GM21390 (cell line): Measurements from ENCODE around the gene GNRH2.
"Not testable (repeated sequence)": the region's sequence is repeated elsewhere in the genome, so short reads cannot be mapped to it uniquely, and the experiment has no call there.

Experiments used
- ATAC-seq: cut with Tn5 transposase; IDR thresholded peaks from one replicate; pipeline ENCODE4 v1.9.1; 2021; ENCODE audit not compliant: unreplicated experiment

The GNRH2 gene

DNA sequence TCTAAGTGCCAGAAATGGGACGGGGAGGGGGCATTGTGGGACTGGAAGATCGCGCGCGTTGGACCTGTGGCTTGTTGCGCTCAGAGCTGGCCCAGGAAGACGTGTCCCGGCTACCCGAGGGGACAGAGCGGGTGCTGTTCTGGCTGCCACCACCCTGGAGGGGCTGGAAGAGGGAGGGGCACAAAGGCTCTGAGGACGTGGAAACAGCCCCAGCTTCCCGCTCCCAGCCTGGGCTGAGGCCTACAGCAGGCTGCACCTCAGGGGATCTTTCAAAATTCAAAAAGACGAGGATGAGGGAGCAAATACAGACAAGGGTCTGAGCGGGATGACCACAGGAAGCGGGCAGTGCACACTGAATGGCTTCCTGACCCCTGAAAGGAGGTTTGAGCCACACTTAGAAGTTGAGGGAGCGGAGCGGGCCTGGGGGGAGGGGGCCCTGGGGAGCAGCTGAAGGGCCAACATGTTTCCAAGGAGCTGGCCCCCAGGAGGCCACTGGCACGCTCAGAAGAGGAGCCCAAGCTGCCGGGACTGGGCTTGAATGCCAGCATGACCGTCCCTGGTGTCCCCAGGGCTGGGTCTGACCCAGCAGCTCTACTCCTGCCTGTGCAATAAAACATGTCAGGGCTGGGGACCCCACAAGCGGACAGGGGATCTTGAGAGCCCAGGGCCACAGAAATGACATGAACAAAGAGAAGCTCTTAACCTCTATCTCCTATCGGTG is 29.3 kb downstream of the GNRH2 start:
- no peak for ATAC-seq

DNA sequence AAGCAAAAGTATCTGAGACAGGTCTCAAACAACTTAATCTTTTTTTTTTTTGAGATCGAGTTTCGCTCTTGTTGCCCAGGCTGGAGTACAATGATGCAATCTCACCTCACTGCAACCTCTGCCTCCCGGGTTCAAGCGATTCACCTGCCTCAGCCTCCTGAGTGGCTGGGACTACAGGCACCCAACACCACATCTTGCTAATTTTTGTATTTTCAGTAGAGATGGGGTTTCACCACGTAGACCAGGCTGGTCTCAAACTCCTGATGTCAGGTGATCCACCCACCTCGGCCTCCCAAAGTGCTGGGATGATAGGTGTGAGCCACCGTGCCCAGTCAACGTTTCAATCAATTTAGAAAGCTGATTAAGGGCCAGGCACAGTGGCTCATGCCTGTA is 29.8 kb downstream of the GNRH2 start:
- not testable (repeated sequence) for ATAC-seq

DNA sequence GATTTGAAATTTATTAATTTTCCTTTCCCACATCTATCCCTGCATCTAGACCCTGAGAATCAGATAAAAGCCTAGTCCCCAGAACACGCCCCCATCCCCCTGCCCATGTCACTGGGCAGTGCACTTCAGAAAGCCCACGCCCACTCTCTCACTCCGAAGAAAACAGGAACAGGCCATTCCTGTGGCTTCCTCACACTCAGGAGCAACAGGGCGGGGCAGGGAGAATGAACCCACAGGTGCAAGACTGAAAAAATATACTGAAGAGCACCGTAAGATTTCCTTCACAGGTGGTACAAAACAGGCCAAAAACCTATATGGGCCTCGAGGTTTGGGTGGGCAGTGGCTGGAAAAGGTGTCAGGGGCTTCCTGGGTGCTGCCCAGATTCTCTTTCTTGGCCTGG is 31.4 kb downstream of the GNRH2 start:
- ATAC-seq, result no peak

DNA sequence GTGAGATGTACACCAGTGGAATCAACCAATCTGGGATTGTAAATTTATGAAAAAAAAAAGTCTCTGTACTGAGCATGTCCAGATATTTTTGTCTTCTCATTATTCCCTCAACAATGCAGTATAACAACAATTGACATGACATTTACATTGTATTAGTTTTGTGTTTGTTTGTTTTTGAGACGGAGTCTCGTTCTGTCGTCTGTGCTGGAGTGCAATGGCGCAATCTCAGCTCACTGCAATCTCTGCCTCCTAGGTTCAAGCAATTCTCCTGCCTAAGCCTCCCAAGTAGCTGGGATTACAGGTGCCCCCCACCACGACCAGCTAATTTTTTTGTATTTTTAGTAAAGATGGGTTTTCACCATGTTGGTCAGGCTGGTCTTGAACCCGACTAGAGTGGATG is 31.9 kb downstream of the GNRH2 start:
- not testable (repeated sequence) for ATAC-seq

DNA sequence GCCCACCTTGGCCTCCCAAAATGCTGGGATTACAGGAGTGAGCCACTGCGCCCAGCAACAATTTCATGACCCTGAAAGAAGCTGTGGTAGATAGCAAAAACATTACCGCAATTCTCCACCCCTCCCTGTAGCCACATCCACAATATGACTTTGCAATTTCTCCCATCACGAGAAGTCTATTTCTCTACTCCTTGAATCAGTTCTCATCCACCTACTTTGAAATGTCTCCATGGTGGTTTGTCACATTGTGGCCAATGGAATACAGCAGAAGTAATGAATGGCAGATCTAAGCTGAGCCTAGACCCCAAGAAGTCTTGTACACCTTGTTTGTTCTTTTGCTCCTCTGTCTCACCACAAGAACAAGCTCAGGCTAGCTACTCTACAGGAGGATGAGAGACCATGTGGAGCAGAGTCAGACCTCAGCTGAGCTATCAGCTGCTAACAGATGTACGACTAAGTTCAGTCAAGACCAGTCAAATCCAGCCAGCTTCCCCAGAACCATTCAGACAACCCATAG is 34.3 kb downstream of the GNRH2 start:
- no peak for ATAC-seq

DNA sequence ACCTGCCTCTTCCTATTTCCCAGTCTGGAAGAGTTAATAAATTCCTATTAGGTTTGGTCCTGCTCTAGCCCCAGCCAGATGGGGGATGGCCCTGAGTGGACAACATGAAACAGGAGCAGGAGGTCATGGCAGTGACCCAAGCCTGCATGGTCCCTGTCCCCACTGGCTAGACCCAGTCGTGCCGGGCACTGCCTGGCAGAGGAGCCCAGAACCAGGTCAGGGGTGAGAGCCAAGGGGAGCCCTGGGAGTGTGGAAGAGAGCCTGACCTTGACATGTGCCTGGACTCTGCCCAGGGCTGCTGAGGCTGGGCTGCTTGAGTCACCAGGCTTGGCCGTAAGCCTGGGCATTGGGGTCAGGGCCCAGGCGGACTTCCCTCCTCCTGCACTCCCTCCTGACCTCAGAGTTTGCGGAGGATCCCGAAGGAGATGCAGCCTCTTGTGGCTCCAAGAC is 37.5 kb downstream of the GNRH2 start:
- no peak for ATAC-seq

DNA sequence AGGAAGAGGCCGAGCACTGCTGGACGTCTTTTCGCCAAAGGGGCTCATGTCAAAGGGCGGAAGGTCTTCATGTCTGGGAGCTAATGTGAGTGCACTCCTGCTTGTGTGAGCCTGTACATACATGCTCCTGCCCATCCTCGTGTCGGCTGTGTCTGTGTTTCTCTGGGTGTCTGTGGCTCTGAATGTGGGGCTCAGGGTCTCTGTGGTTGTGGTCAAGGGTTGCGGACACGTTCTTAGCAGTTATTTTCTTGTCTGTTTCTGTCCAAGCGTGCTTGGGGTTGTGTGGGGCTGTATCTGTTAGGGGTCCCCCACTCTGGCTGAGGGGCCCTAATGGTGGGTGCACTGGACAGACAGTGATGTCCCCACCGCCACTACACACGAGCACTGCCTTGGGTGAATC is 38.2 kb downstream of the GNRH2 start:
- no peak for ATAC-seq

DNA sequence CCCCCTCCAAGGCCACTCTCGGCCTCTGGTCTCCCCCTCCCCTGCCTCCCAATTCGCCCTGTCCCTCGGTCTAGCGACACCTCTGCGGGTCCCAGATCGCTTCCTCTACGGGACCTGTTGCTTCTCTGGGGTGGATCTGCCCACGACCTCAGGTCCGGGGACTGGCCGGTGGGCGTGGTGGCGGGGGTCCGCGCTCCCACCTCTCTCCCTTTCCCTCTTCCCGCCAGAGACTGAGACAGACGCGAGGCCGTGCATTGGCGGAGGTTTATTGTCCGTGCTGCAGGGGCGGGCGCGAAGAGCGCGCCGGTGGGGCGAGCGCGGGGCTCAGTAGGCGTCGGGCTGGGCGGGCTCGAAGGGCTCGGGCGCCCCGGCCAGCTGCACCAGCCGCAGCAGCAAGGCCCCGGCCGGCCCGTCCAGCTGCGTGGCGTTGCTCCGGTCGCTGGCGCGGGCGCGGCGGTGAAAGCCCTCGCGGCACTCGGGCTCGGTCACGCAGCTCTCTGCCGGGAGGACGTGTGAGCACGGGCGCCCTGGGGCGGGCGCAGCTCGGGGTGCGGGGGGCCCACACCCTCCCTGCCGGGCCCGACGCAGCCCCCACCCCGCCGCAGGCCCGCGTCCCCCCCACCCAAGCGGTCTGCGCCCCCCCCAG is 39.0 kb downstream of the GNRH2 start:
- ATAC-seq, result no peak

DNA sequence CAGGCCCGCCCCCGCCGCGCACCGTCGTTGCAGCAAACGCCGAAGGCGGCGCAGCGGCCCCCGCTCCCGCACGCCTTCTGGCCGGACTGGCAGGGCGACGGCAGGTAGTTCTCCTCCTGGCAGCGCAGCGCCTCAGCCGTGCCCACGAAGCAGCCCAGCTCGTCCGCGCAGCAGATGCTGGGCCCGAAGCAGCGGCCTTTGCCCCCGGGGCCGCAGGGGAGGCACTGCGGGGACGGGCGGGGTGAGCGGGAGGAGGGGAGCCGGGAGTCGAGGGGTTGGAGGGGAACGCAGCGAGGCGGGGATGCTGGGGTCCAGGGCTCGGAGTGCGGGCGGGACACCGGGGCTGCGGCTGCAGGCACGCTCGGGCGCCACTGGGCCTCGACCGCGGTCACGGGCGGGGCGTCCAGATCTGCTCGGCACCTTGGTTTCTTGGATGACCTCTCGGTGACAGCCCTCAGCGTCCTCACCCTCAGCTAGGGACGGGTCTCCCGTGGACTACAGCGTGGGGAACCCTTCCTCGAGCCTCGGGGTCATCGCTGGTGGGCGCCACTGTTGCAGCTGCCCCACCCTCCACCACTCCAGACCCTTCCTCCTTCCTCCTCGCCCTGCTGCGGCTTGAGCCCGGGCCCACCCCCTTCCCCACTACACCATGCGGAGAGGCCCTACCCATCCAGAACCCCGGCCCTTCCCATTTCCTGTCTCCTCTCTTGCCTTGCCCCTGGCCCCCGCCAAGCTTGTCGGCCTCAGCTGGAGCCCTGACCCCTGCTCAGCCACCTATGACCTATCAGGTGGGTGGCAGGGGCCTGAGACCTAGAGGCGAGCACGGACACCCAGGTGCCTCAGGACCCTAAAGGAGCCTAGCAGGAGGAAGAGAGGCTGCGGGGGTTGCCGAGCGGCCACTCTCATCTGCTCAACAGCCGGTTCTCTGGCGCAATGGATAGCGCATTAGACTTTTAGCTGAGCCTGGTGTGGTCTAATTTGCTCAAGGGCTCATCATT is 39.8 kb downstream of the GNRH2 start:
- no peak for ATAC-seq

DNA sequence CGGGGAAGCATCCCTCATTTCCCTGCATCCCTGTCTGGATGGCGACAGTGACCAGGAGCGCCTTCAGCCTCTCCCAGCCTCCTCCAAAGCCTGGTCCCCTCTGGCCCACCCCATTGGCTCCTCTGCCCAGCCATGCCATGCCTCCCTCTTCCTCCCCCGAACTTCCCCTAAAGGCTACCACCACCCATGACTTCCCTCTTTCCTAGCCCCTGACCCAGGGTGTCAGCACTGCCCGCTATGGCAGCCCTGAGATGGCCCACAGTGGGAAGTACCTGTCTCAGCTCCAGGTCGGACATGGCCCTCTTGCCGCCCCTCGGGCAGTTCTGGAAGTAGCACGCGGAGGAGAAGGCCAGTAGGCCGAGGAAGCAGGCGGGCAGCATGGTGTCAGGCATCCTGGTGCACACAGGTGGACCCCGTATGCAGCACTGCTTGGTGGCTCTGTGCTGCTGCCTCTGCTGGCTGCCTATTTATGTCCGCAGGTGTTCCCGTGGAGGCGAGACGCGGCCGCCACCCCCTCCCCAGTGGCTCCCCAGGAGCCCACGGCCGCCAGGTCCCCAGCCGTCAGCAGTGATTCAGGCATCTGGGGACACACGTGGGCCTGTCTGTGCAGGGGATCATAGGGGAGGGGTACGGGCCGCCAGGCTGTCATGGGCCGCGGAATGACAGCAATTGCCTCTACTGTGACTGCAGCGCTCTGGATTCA is 41.0 kb downstream of the GNRH2 start, which contains the start of gene AVP:
AVP (minus strand) TSS at position 442 of the 703 bp plus-strand sequence; CDS start at position 392, 50 bp downstream.
- no peak for ATAC-seq

DNA sequence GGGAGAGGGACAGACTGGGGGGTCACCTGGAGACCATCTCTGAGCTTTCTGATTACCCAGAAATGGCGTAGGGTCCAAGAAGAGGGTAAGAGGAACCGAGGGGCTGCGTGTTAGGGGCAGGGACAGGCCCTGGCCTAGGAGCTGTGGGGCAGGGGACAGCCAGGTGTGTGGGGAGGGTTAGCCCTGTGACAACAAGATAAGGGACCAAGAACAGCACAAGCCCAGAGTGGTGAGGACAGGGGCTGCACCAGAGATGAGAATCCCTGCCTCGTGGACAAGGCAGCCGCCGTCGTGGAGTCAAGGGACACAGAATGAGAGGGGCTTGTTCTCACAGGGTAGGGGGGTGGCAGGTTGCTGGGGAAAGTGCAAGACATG is 41.6 kb downstream of the GNRH2 start:
- no peak for ATAC-seq

DNA sequence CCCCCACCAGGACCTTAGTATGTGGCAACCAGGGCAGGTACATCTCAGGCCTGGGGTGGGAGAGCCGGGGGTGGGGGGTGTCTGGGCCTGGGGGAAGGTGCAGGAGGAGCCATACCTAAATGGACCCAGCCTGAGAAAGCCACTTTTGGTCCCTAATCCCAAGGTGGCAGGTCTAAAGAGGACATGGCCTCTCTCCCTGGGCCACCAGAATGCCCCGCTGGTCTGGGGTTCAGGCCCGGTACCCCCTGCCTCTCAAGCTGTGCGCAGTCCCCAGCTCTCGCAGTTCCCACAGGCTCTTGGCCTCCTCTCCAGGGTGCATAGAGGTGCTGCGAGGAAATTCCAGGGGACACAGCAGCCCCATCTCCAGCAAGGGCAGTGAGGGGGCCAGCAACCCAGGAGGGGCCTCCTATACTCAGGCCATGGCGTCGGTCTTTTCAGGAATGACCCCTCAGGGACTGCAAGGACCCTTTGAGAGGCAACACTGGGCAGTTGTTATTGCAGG is 42.2 kb downstream of the GNRH2 start:
- ATAC-seq, result no peak

DNA sequence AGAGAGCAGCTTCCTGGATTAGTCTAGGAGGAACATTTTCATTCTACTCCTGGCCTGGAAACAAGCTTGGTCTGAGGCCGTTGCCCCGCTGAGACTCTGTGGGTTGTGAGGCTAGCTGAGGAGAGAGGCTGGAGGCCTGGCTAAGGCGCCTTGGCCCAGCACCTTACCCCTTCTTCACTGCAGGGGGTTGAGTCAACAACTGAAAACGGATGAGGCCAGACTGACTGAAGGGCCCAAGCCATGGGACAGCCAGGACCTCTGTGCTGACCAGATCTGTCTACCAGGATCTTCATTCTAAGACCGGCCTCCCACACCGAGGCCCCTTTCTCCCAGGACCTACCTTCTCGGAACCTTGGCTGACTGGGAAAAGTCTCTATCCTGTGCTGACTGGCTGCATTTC is 44.6 kb downstream of the GNRH2 start:
- no peak for ATAC-seq

DNA sequence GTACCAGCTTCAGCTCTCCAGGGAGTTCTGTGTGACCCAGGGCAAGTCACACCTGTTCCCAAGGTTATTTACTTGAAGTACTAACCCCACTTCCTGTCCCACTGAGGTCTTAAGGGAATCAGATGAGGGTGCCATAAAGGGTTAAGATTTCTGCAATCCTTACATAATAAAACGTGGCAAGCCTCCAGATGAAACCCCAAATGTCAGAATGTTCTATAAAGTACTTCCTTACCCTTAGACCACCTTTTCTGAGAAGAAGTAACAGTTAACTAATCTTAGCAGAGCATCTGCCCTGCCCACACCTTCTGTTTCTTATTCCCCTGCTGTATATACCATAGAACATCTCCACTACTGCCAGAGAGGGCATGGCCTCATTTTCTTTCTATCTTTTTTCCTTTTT is 47.1 kb downstream of the GNRH2 start:
- ATAC-seq, result no peak

DNA sequence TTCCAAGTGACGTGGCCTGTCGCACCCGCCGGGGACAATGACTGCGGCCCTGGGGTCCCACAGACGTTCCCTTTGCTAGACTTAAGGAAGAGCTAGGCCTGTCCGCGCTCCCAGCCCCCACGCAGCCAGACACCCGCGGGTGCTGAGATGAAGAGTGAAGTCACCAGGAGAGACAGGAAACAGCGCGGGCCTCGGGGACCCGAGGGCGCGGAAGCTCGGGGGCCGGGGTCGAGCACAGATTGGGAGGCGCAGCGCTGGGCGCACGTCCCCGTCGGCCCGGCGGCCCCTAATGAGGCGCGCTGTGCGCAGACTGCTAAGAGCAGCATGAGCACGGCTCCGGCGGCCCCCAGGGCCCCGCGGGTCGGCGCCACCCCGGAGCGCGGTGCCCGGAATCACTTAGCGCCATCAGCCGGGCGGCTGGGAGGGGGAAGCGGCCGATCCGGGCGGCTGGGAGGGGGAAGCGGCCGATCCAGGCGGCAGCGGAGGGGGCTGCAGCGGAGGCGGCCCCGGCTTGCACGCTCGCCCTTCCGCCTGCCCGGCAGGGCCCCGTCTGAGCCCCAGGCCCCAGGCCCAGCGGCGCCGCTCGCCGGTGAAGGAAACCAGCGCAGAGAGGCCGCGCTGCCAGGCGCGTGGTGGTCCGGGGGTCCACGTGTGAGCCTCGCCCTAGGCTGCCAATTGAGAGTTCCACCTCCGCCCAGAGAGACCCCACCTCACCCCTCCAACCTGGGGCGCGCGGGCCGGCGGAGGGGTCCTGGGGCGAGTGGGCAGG is 49.4 kb downstream of the GNRH2 start:
- ATAC-seq, result no peak

DNA sequence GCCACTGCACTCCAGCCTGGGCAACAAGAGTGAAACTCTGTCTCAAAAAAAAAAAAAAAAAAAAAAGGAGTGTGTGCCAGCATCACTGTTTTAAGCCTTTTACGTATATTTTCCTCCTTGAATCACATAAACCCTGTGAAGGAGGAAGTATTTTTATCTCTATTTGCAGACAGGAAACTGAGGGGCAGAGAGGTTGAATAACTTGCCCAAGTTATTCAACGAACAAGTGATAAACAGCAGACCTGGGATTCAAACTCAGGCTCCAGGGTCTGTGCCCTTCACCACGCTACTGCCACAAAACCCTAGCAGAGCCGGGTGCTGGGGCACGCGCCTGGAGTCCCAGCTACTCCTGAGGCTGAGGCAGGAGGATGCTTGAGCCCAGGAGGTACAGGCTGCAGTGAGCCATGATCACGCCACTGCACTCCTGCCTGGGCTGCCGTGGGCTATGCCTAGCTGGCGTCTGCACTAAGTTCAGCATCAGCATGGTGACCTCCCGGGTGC is 50.5 kb downstream of the GNRH2 start:
- ATAC-seq, result no peak

DNA sequence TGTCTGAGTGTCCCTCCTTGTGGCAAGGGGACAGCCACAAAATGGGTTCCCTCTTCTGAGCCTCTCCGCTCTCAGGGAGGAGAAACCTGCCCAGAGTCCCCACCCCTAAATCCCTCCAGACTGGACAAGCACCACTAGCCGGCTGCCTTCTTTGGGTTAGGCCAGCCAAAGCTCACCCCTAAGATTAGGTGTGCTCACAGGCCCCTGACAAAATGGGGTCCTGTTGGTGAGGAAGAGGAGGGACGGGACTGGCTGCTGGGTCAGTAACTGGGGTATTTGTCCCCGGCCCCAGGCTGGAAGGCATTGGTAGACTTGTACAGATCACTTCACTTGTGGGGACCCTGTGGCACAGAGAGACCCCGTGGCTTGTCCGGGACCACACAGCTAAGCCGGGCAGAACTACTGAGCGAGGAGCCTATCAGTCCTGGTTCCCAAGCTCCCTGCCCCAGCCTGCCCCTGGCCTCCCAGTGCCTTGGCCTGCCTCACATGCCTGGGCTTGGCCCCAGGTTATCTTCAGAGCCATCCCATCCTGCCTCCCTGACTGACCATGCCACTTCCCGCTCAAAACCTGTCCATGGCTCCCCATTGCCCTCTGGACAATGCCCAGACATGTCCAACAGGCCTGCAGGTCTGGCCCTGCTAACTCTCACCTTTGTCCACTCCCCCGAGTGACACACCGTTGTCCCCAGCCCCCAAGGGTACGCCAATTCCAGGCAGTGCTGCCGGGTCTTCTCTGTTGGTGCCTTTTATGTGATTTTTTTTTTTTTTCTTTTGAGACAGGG is 51.6 kb downstream of the GNRH2 start:
- ATAC-seq, result no peak
